Measurements from ENCODE around the gene GRB10.

DNA sequence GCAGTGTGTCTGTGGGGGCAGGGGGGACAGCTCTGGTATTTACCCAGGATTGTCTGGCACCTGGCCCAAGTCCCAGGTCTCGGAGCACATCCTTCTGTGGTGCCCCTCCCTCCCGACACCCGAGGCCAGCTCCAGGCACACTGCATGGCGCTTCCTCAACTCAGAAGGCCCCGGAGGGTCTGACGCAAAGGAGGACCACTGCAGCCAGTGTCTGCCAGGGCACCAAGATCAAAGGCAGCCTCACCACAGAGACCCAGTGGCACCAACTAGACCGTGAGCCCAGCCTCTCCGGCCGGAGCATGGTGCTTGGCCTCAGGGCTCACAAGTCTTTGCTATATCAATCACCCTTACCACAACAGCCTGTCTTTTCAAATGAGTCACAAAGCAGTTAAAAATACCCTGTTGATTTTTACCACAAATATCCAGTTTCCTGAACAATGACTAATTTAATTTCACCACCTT, 118.2 kb downstream of the GRB10 start:
- TF ChIP-seq, protein P1, sequence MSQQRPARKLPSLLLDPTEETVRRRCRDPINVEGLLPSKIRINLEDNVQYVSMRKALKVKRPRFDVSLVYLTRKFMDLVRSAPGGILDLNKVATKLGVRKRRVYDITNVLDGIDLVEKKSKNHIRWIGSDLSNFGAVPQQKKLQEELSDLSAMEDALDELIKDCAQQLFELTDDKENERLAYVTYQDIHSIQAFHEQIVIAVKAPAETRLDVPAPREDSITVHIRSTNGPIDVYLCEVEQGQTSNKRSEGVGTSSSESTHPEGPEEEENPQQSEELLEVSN (IDR thresholded peaks at IDR 0.05; ENCODE audit: borderline replicate concordance, low read depth) = no peak
- TF ChIP-seq, protein P2, sequence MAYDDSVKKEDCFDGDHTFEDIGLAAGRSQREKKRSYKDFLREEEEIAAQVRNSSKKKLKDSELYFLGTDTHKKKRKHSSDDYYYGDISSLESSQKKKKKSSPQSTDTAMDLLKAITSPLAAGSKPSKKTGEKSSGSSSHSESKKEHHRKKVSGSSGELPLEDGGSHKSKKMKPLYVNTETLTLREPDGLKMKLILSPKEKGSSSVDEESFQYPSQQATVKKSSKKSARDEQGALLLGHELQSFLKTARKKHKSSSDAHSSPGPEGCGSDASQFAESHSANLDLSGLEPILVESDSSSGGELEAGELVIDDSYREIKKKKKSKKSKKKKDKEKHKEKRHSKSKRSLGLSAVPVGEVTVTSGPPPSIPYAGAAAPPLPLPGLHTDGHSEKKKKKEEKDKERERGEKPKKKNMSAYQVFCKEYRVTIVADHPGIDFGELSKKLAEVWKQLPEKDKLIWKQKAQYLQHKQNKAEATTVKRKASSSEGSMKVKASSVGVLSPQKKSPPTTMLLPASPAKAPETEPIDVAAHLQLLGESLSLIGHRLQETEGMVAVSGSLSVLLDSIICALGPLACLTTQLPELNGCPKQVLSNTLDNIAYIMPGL (CRISPR knock-in tag; IDR thresholded peaks at IDR 0.05; ENCODE audit: borderline replicate concordance) = no peak
- TF ChIP-seq, protein P3, sequence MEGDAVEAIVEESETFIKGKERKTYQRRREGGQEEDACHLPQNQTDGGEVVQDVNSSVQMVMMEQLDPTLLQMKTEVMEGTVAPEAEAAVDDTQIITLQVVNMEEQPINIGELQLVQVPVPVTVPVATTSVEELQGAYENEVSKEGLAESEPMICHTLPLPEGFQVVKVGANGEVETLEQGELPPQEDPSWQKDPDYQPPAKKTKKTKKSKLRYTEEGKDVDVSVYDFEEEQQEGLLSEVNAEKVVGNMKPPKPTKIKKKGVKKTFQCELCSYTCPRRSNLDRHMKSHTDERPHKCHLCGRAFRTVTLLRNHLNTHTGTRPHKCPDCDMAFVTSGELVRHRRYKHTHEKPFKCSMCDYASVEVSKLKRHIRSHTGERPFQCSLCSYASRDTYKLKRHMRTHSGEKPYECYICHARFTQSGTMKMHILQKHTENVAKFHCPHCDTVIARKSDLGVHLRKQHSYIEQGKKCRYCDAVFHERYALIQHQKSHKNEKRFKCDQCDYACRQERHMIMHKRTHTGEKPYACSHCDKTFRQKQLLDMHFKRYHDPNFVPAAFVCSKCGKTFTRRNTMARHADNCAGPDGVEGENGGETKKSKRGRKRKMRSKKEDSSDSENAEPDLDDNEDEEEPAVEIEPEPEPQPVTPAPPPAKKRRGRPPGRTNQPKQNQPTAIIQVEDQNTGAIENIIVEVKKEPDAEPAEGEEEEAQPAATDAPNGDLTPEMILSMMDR (IDR thresholded peaks at IDR 0.05) = no peak
- TF ChIP-seq POLR2A (IDR thresholded peaks at IDR 0.05; ENCODE audit: low read length) = no peak
- no peak for TF ChIP-seq FOXS1 (CRISPR knock-in tag; IDR thresholded peaks at IDR 0.05)
- TF ChIP-seq ZSCAN20 (CRISPR knock-in tag; IDR thresholded peaks at IDR 0.05) = no peak
- TF ChIP-seq RCOR1 (IDR thresholded peaks at IDR 0.05; ENCODE audit: low read depth, low read length) = no peak
- TF ChIP-seq MAFK (IDR thresholded peaks at IDR 0.05; ENCODE audit: partially characterized antibody) = no peak
- TF ChIP-seq, protein P4, sequence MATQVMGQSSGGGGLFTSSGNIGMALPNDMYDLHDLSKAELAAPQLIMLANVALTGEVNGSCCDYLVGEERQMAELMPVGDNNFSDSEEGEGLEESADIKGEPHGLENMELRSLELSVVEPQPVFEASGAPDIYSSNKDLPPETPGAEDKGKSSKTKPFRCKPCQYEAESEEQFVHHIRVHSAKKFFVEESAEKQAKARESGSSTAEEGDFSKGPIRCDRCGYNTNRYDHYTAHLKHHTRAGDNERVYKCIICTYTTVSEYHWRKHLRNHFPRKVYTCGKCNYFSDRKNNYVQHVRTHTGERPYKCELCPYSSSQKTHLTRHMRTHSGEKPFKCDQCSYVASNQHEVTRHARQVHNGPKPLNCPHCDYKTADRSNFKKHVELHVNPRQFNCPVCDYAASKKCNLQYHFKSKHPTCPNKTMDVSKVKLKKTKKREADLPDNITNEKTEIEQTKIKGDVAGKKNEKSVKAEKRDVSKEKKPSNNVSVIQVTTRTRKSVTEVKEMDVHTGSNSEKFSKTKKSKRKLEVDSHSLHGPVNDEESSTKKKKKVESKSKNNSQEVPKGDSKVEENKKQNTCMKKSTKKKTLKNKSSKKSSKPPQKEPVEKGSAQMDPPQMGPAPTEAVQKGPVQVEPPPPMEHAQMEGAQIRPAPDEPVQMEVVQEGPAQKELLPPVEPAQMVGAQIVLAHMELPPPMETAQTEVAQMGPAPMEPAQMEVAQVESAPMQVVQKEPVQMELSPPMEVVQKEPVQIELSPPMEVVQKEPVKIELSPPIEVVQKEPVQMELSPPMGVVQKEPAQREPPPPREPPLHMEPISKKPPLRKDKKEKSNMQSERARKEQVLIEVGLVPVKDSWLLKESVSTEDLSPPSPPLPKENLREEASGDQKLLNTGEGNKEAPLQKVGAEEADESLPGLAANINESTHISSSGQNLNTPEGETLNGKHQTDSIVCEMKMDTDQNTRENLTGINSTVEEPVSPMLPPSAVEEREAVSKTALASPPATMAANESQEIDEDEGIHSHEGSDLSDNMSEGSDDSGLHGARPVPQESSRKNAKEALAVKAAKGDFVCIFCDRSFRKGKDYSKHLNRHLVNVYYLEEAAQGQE (IDR thresholded peaks at IDR 0.05) = no peak
- TF ChIP-seq, protein P5, sequence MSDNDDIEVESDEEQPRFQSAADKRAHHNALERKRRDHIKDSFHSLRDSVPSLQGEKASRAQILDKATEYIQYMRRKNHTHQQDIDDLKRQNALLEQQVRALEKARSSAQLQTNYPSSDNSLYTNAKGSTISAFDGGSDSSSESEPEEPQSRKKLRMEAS (IDR thresholded peaks at IDR 0.05) = no peak
- TF ChIP-seq HOXA7 (CRISPR knock-in tag; IDR thresholded peaks at IDR 0.05) = no peak
- no peak for TF ChIP-seq POLR2AphosphoS2 (conservative IDR thresholded peaks at IDR 0.05; ENCODE audit: low read length)
- no peak for TF ChIP-seq EP300 (IDR thresholded peaks at IDR 0.05)

Data from A549 (cell line).